CD8-positive, alpha-beta memory T cell (primary cell): ENCODE data around the gene KATNB1. TPM values are rescaled to one million over a fixed set of nuclear protein-coding genes. Genes with fewer than 3 reads are reported as not detected.
"Not testable (repeated sequence)": the region's sequence is repeated elsewhere in the genome, so short reads cannot be mapped to it uniquely, and the experiment has no call there.

Experiments used
- CTCF ChIA-PET: fragments of 350-600 bp; sonication (Branson Sonifier 250); formaldehyde crosslinking; loops from one replicate; lab custom pipeline; 2021; ENCODE audit warnings: antibody characterized with exemption; lab: Charles Lee
- POLR2A ChIA-PET: fragments of 350-600 bp; sonication (Branson Sonifier 250); formaldehyde crosslinking; loops from one replicate; lab custom pipeline; 2021; ENCODE audit warnings: antibody characterized with exemption; lab: Charles Lee
- DNase-seq, 5 donors: peaks; one replicate each; pipeline versions ENCODE4 v3.0.0 to v3.0.0-alpha.2; 2020 to 2022; ENCODE audit warnings: mixed read lengths in 1 of 5
- H3K27ac ChIP-seq: one replicate; pipeline ENCODE4 v1.7.0; 2013; ENCODE audit warnings: low read depth, mild to moderate bottlenecking, low read length, moderate library complexity
- H3K27me3 ChIP-seq: 2 replicates; pipeline ENCODE4 v1.7.0; 2013; ENCODE audit warnings: low read length, mild to moderate bottlenecking; ENCODE audit not compliant: insufficient read depth, poor library complexity, severe bottlenecking
- H3K36me3 ChIP-seq: 2 replicates; pipeline ENCODE4 v1.7.0; 2013; ENCODE audit warnings: mild to moderate bottlenecking, low read length, moderate library complexity; ENCODE audit not compliant: insufficient read depth
- H3K4me1 ChIP-seq: 2 replicates; pipeline ENCODE4 v1.7.0; 2013; ENCODE audit warnings: mild to moderate bottlenecking, low read length, moderate library complexity; ENCODE audit not compliant: insufficient read depth
- H3K4me3 ChIP-seq: 2 replicates; pipeline ENCODE4 v1.7.0; 2013; ENCODE audit warnings: mild to moderate bottlenecking, low read length
- H3K9me3 ChIP-seq: 2 replicates; pipeline ENCODE4 v1.7.0; 2013; ENCODE audit warnings: mild to moderate bottlenecking, low read length
- H3K27ac Mint-ChIP-seq, 8 donors: one replicate each; pipeline ENCODE4 v1.8.0; 2020 to 2021; ENCODE audit warnings: mixed read lengths in 8 of 8, mild to moderate bottlenecking in 6 of 8, inconsistent platforms in 3 of 8, moderate library complexity in 3 of 8
- H3K27me3 Mint-ChIP-seq, 2 donors: one replicate each; pipeline ENCODE4 v1.8.0; 2020 to 2021; ENCODE audit warnings: mixed read lengths in 2 of 2, mild to moderate bottlenecking in 1 of 2, moderate library complexity in 1 of 2
- H3K36me3 Mint-ChIP-seq, 3 donors: one replicate each; pipeline ENCODE4 v1.8.0; 2020 to 2021; ENCODE audit warnings: mixed read lengths in 3 of 3, inconsistent platforms in 1 of 3, mild to moderate bottlenecking in 1 of 3
- H3K4me1 Mint-ChIP-seq, 3 donors: one replicate each; pipeline ENCODE4 v1.8.0; 2020 to 2021; ENCODE audit warnings: mixed read lengths in 3 of 3, inconsistent platforms in 1 of 3, mild to moderate bottlenecking in 1 of 3
- H3K4me3 Mint-ChIP-seq, 7 donors: one replicate each; pipeline ENCODE4 v1.8.0; 2020 to 2021; ENCODE audit warnings: mixed read lengths in 7 of 7, mild to moderate bottlenecking in 6 of 7, moderate library complexity in 4 of 7, inconsistent platforms in 2 of 7
- H3K9me3 Mint-ChIP-seq, 5 donors: one replicate each; pipeline ENCODE4 v1.8.0; 2020 to 2022; ENCODE audit warnings: mixed read lengths in 5 of 5, mild to moderate bottlenecking in 3 of 5, moderate library complexity in 2 of 5, inconsistent platforms in 1 of 5
- polyA plus RNA-seq: library from polyadenylated mRNA; unstranded; fragments of 300-500 nt; fragmentation: Illumina TruSeq; gene quantifications from one replicate; pipeline ENCODE4 v1.2.3, GENCODE V29; 2021
- total RNA-seq, 2 experiments: library from RNA; stranded (reverse); gene quantifications; one replicate each; pipeline ENCODE4 v1.2.3, GENCODE V29; 2021

The KATNB1 gene
- total and polyA plus RNA-seq, 3 experiments from 2014 or later, result 29.7 to 53.0 (median 50.2) TPM

GRCh38 chr16:57795431-57795878 is 59.9 kb downstream of the KATNB1 start:
- H3K27ac Mint-ChIP-seq, result peak overlapping the region in 3 of 8 donors; percentile 12 to 71 (median 61)
- H3K9me3 Mint-ChIP-seq, result no peaks in the 10 kb centered on the region
- ChIA-PET POLR2A (interaction anchor here (1.2 kb wide), 1 partner anchor 15 kb away, joined by 3 read pairs; no protein-coding TSS in a partner anchor), CTCF (interaction anchor here (0.8 to 2.0 kb wide), 8 partner anchors 13 to 204 kb away, joined by 3 to 8 read pairs (median 4); no protein-coding TSS in a partner anchor)
- DNase-seq, result peak in 2 of 5 donors; percentile 24 to 61
- H3K4me3 ChIP-seq, result no peak overlapping the region
- H3K27ac ChIP-seq, result no peak overlapping the region
- H3K27me3 ChIP-seq, result no peaks in the 10 kb centered on the region
- no peaks in the 10 kb centered on the region for H3K36me3 Mint-ChIP-seq
- no peaks in the 10 kb centered on the region for H3K9me3 ChIP-seq
- H3K4me1 Mint-ChIP-seq, result peaks cover 17 to 22% (median 19%) of the 10 kb centered on the region in 3 donors
- no peaks in the 10 kb centered on the region for H3K36me3 ChIP-seq
- H3K27me3 Mint-ChIP-seq, result peaks cover 0 to 2% of the 10 kb centered on the region in 2 donors
- H3K4me1 ChIP-seq, result peaks cover 14% of the 10 kb centered on the region
- no peak overlapping the region for H3K4me3 Mint-ChIP-seq

DNA sequence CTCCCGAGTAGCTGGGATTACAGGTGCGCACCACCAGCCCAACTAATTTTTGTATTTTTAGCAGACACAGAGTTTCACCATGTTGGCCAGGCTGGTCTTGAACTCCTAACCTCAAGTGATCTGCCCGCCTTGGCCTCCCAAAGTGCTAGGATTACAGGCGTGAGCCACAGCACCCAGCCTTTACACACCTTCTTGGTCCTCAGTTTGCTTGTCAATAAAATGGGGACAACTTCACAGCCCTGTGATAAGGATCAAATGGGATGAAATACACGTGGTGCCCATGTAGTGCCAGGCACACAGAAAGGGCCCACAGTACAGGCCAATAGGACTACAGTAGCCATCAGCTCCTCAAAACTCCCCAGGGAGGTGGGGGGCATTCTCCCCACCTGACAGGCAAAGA is 60.4 kb downstream of the KATNB1 start:
- Mint-ChIP-seq H3K27ac (peak overlapping the region in 1 of 8 donors; percentile 19), H3K4me1 (peaks cover 22 to 27% (median 25%) of the 10 kb centered on the region in 3 donors)
- H3K9me3 ChIP-seq, H3K9me3 Mint-ChIP-seq, H3K27me3 ChIP-seq, H3K27ac ChIP-seq, H3K36me3 ChIP-seq, POLR2A ChIA-PET, H3K4me3 Mint-ChIP-seq, DNase-seq, H3K27me3 Mint-ChIP-seq, H3K4me3 ChIP-seq, H3K36me3 Mint-ChIP-seq: not testable (repeated sequence)
- CTCF ChIA-PET, result interaction anchor here (0.8 to 2.0 kb wide), 6 partner anchors 13 to 203 kb away, joined by 3 to 5 read pairs (median 4); no protein-coding TSS in a partner anchor
- peaks cover 16% of the 10 kb centered on the region for H3K4me1 ChIP-seq

GRCh38 chr16:57797216-57797525 is 61.6 kb downstream of the KATNB1 start:
- H3K4me1 ChIP-seq, result peaks cover 16% of the 10 kb centered on the region
- Mint-ChIP-seq H3K27me3 (peaks cover 0 to 2% of the 10 kb centered on the region in 2 donors), H3K9me3 (no peaks in the 10 kb centered on the region), H3K27ac (no peak overlapping the region), H3K4me1 (peaks cover 23 to 35% (median 28%) of the 10 kb centered on the region in 3 donors), H3K36me3 (no peaks in the 10 kb centered on the region), H3K4me3 (no peak overlapping the region)
- no peaks in the 10 kb centered on the region for H3K27me3 ChIP-seq
- H3K4me3 ChIP-seq, result no peak overlapping the region
- POLR2A ChIA-PET, result no interaction called here
- H3K27ac ChIP-seq, result no peak overlapping the region
- CTCF ChIA-PET, result interaction anchor here (1.4 to 1.5 kb wide), 2 partner anchors 65 to 66 kb away, joined by 3 read pairs; no protein-coding TSS in a partner anchor
- no peaks in the 10 kb centered on the region for H3K9me3 ChIP-seq
- no peak for DNase-seq
- H3K36me3 ChIP-seq, result no peaks in the 10 kb centered on the region

DNA sequence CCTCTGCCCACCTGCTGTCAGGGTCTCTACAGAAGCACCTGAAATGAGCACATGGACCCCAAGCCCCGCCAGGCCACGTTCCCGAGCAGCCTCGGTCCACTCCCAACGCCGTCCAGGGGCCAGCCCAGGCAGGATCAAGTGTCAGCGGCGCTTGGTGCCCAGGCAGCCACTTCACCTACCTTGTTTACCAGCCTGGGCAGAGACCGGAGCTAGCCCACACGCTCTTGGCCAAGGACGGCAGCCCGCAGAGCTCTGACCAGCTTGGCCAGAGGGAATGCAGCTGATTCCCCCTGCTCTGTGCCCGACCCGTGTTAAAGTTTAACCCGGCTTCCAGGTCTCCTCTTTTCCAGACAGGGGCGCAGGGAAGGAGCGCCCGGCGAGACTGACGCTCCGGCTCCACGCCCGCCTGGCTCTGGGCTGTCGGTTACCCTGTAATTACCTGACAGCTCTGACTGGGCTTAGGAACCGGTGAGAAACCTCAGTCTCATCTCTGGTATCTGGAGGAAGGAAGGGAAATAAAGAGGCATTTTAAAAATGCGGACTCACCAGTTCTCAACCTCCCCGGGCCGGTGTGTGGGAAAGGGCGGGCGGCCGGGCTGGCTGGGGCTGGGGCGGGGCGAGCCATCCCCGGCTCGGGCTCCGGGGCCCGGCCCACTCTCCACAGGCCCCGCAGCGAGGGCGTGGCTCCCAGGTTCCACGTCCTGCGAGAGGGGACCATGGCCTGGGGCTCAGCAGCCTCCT is 62.1 kb downstream of the KATNB1 start:
- Mint-ChIP-seq H3K4me1 (peaks cover 25 to 38% (median 31%) of the 10 kb centered on the region in 3 donors), H3K9me3 (no peaks in the 10 kb centered on the region), H3K36me3 (peaks cover 0 to 2% (median 0%) of the 10 kb centered on the region in 3 donors), H3K4me3 (no peak overlapping the region), H3K27ac (no peak overlapping the region), H3K27me3 (peaks cover 2 to 4% of the 10 kb centered on the region in 2 donors)
- CTCF ChIA-PET, result interaction anchor here (1.0 to 1.5 kb wide), 2 partner anchors 9 to 66 kb away, joined by 3 to 4 read pairs; no protein-coding TSS in a partner anchor
- no peak overlapping the region for H3K4me3 ChIP-seq
- H3K27ac ChIP-seq, result no peak overlapping the region
- POLR2A ChIA-PET, result no interaction called here
- DNase-seq, result no peak
- H3K27me3 ChIP-seq, result no peaks in the 10 kb centered on the region
- no peaks in the 10 kb centered on the region for H3K36me3 ChIP-seq
- no peaks in the 10 kb centered on the region for H3K9me3 ChIP-seq
- H3K4me1 ChIP-seq, result peaks cover 17% of the 10 kb centered on the region

DNA sequence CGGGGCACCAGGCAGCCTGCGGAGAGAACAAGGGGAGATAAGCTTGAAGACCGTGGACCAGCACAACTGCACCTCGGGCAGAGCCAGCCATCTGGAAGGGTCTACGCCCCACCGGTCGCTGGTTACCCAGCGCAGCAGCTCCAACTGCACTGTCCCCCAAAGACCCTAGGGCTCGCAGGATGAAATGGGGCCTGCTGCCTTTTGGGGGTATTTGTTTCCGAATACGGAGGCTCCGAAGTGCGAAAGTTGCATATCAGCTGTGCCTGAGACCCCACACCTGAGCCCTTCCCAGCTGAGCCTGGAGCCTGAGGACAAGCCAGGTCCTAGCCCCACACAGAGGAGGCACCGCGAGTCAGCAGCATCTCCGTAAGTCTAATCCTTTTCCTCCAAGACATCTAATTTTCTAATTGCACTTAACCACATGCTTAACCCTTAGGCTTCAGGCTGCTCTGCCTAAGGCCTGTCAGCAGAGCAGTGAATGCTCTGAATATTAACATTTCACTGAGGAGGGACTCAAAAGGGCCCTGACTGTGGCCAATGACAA is 62.8 kb downstream of the KATNB1 start:
- H3K4me1 ChIP-seq, result peaks cover 22% of the 10 kb centered on the region
- Mint-ChIP-seq H3K27me3 (peaks cover 5% of the 10 kb centered on the region in 2 donors), H3K36me3 (peaks cover 0 to 2% (median 1%) of the 10 kb centered on the region in 3 donors), H3K4me3 (no peak overlapping the region), H3K9me3 (peaks cover 0 to 2% (median 0%) of the 10 kb centered on the region in 5 donors), H3K4me1 (peaks cover 29 to 42% (median 37%) of the 10 kb centered on the region in 3 donors), H3K27ac (peak overlapping the region in 2 of 8 donors; percentile 47 to 66)
- no peak overlapping the region for H3K4me3 ChIP-seq
- CTCF ChIA-PET, result interaction anchor here (1.0 to 1.5 kb wide), 3 partner anchors 8 to 65 kb away, joined by 3 to 4 read pairs (median 3); no protein-coding TSS in a partner anchor
- no peaks in the 10 kb centered on the region for H3K9me3 ChIP-seq
- POLR2A ChIA-PET, result no interaction called here
- H3K27me3 ChIP-seq, result no peaks in the 10 kb centered on the region
- no peak overlapping the region for H3K27ac ChIP-seq
- H3K36me3 ChIP-seq, result no peaks in the 10 kb centered on the region
- no peak for DNase-seq

DNA sequence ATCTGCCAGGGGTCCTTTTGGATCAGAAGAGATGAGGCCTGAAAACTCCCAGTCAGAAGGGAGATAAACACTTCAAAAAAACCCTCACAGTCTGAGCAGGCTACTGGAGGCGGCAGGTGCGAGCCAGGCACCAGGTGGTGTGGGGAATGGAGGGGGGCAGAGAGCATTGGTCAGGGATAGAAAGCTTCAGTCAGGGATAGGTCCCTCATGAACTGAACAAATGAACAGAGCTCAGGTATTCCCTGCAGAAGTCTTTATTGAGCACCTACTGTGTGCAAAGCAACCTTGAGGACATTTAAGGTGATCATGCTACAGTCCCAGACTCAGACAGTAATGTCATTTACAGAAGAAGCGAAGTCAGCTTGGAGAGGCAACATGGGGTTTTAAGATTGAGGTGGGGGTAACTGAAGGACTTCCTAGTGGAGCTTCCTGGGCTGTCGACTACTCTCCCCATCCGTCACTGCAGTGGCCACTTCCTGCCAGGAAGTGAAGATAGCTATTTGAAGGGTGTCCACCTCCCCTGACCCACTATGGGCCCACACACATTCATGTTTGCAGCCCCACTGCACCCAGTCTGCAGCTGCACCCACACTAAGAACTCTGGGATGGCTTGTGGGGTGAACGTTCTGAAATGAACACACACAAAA is 63.5 kb downstream of the KATNB1 start:
- Histone ChIP-seq H3K27ac (no peak overlapping the region), H3K27me3 (no peaks in the 10 kb centered on the region), H3K9me3 (no peaks in the 10 kb centered on the region), H3K4me3 (no peak overlapping the region), H3K36me3 (no peaks in the 10 kb centered on the region), H3K4me1 (peaks cover 22% of the 10 kb centered on the region)
- Mint-ChIP-seq H3K4me3 (peak overlapping the region in 2 of 7 donors; percentile 16 to 49), H3K27ac (peak overlapping the region; percentile 8 to 93 (median 53)), H3K27me3 (peaks cover 5 to 7% of the 10 kb centered on the region in 2 donors), H3K4me1 (peaks cover 29 to 42% (median 37%) of the 10 kb centered on the region in 3 donors), H3K9me3 (peaks cover 0 to 2% (median 0%) of the 10 kb centered on the region in 5 donors), H3K36me3 (peaks cover 0 to 2% (median 1%) of the 10 kb centered on the region in 3 donors)
- POLR2A ChIA-PET, result interaction anchor here (1.0 kb wide), 2 partner anchors 9 to 13 kb away, joined by 3 to 5 read pairs; no protein-coding TSS in a partner anchor
- CTCF ChIA-PET, result interaction anchor here (0.9 to 2.7 kb wide), 3 partner anchors 12 to 64 kb away, joined by 3 to 19 read pairs (median 3); no protein-coding TSS in a partner anchor
- no peak for DNase-seq

DNA sequence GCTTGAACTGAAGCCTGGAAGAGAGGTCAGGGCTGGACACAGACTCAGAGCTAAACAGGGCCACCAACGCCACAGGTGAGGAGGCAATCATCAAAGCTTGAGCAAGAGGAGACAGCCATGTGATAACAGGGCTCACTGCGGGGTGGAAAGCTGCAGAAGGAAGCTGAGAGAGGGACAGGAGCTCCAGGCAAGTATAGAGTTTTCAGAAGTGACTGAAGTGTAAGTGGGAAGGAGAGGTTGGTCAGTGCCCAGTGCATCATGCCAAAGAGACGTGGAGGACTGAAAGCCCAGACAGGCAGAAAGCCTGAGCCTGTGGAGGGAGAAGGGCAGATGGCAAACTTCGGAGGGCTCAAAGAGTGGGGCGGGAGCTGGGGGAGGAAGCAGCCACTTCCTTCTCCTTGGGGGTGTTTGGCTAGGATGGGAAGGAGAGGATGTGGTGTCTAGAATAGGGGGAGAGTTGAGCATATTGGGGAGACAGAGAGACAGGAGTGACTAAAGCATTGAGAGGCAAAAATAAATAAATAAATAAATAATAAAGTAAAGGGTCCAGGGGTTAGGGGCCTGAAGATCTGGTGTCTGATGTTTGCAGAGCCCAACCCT is 64.1 kb downstream of the KATNB1 start:
- H3K4me3 Mint-ChIP-seq, result peak overlapping the region in 4 of 7 donors; percentile 9 to 25 (median 15)
- Histone ChIP-seq H3K9me3 (no peaks in the 10 kb centered on the region), H3K36me3 (no peaks in the 10 kb centered on the region), H3K4me3 (no peak overlapping the region), H3K27me3 (no peaks in the 10 kb centered on the region), H3K27ac (no peak overlapping the region), H3K4me1 (peaks cover 22% of the 10 kb centered on the region)
- peaks cover 5 to 7% of the 10 kb centered on the region in 2 donors for H3K27me3 Mint-ChIP-seq
- POLR2A ChIA-PET, result interaction anchor here (1.0 kb wide), 2 partner anchors 9 to 13 kb away, joined by 3 to 5 read pairs; no protein-coding TSS in a partner anchor
- peaks cover 0 to 2% (median 0%) of the 10 kb centered on the region in 5 donors for H3K9me3 Mint-ChIP-seq
- peaks cover 0 to 2% (median 1%) of the 10 kb centered on the region in 3 donors for H3K36me3 Mint-ChIP-seq
- no peak for DNase-seq
- CTCF ChIA-PET, result interaction anchor here (0.9 to 2.7 kb wide), 3 partner anchors 11 to 64 kb away, joined by 3 to 19 read pairs (median 3); no protein-coding TSS in a partner anchor
- H3K27ac Mint-ChIP-seq, result peak overlapping the region; percentile 18 to 93 (median 58)
- peaks cover 29 to 42% (median 37%) of the 10 kb centered on the region in 3 donors for H3K4me1 Mint-ChIP-seq
